NCI-H510A treated with DMSO at 0.1 percent for 48 hours (cell line): ENCODE data around the gene MAPK7.

Experiments used
- DNase-seq: peaks from one replicate; lab custom pipeline; 2025; lab: John Stamatoyannopoulos, UW

The MAPK7 gene

GRCh38 chr17:19421219-19421618, 42.9 kb downstream of the MAPK7 start:
- no peak for DNase-seq

GRCh38 chr17:19421926-19422325, 43.6 kb downstream of the MAPK7 start:
- DNase-seq = no peak

GRCh38 chr17:19424934-19425868, 46.9 kb downstream of the MAPK7 start:
- DNase-seq = no peak

GRCh38 chr17:19426631-19427030, 48.3 kb downstream of the MAPK7 start:
- DNase-seq = no peak

- DNase-seq = no peak
Observed at GRCh38 chr17:19431691-19432090, 53.4 kb downstream of the MAPK7 start.
